GM23338 (cell line): ENCODE measurements around the gene HSD11B2. TPM values are rescaled to one million over a fixed set of nuclear protein-coding genes. Genes with fewer than 3 reads are reported as not detected.

Experiments
- ATAC-seq: fragments of 200-7000 bp; cut with Tn5 transposase; 3 replicates; pipeline ENCODE4 v1.9.1; 2020
- DNase-seq: peaks from one replicate; pipeline ENCODE4 v3.0.0-alpha.2; 2015; ENCODE audit warnings: low spot score
- H2AFZ ChIP-seq: fragments of 200-600 bp; sonication (generic); 2 replicates; pipeline ENCODE4 v1.8.0; 2016; ENCODE audit warnings: antibody characterized with exemption, mild to moderate bottlenecking, moderate library complexity
- H3F3A ChIP-seq: fragments of 200-600 bp; sonication (generic); replicated peaks from 2 replicates; pipeline ENCODE4 v1.8.0; 2017; ENCODE audit warnings: antibody characterized with exemption, mixed run types, low read depth
- H3K27ac ChIP-seq: fragments of 200-600 bp; sonication (generic); 2 replicates; pipeline ENCODE4 v1.6.1; 2016; ENCODE audit warnings: low read depth
- H3K27me3 ChIP-seq: fragments of 200-600 bp; sonication (generic); 2 replicates; pipeline ENCODE4 v1.8.0; 2016; ENCODE audit warnings: mild to moderate bottlenecking, mixed run types, moderate library complexity; ENCODE audit not compliant: insufficient read depth
- H3K36me3 ChIP-seq: fragments of 200-600 bp; sonication (generic); 2 replicates; pipeline ENCODE4 v1.8.0; 2016; ENCODE audit warnings: mild to moderate bottlenecking; ENCODE audit not compliant: insufficient read depth
- H3K4me1 ChIP-seq: fragments of 200-600 bp; sonication (generic); 2 replicates; pipeline ENCODE4 v1.8.0; 2016; ENCODE audit warnings: mild to moderate bottlenecking, moderate library complexity; ENCODE audit not compliant: insufficient read depth
- H3K4me2 ChIP-seq: fragments of 200-600 bp; sonication (generic); 2 replicates; pipeline ENCODE4 v1.7.1; 2017; ENCODE audit warnings: mixed run types
- H3K4me3 ChIP-seq: fragments of 200-600 bp; sonication (generic); 2 replicates; pipeline ENCODE4 v1.6.1; 2016; ENCODE audit warnings: mixed run types
- H3K79me2 ChIP-seq: fragments of 200-600 bp; sonication (generic); replicated peaks from 2 replicates; pipeline ENCODE4 v1.8.0; 2017; ENCODE audit warnings: mild to moderate bottlenecking; ENCODE audit not compliant: insufficient read depth
- H3K9me2 ChIP-seq: fragments of 200-600 bp; sonication (generic); 2 replicates; pipeline ENCODE4 v1.8.0; 2017; ENCODE audit not compliant: insufficient read depth
- H4K20me1 ChIP-seq: fragments of 200-600 bp; sonication (generic); replicated peaks from 2 replicates; pipeline ENCODE4 v1.8.0; 2017; ENCODE audit warnings: mild to moderate bottlenecking; ENCODE audit not compliant: insufficient read depth
- H3K27ac Mint-ChIP-seq: 2 replicates; pipeline ENCODE4 v1.8.0; 2020; ENCODE audit warnings: inconsistent platforms, mild to moderate bottlenecking, moderate library complexity, mixed read lengths
- H3K27me3 Mint-ChIP-seq: 3 replicates; pipeline ENCODE4 v1.8.0; 2022; ENCODE audit warnings: low read depth, mild to moderate bottlenecking, moderate library complexity, mixed read lengths, inconsistent platforms; ENCODE audit not compliant: insufficient read depth, poor library complexity
- H3K36me3 Mint-ChIP-seq: 3 replicates; pipeline ENCODE4 v1.8.0; 2021; ENCODE audit warnings: low read depth, mild to moderate bottlenecking, inconsistent platforms, moderate library complexity, mixed read lengths
- H3K4me1 Mint-ChIP-seq: 3 replicates; pipeline ENCODE4 v1.8.0; 2020; ENCODE audit warnings: mild to moderate bottlenecking, inconsistent platforms, mixed read lengths
- H3K4me3 Mint-ChIP-seq: 3 replicates; pipeline ENCODE4 v1.8.0; 2021; ENCODE audit warnings: moderate library complexity, mild to moderate bottlenecking, inconsistent platforms, mixed read lengths
- H3K9me3 Mint-ChIP-seq: 3 replicates; pipeline ENCODE4 v1.8.0; 2020; ENCODE audit warnings: moderate library complexity, mild to moderate bottlenecking, inconsistent platforms, mixed read lengths
- CREB1 ChIP-seq: fragments of 250-450 bp; sonication (Bioruptor Pico); IDR thresholded peaks from 2 replicates; pipeline ENCODE4 v1.5.0; 2020; ENCODE audit warnings: low read depth, mild to moderate bottlenecking, moderate library complexity
- CTCF ChIP-seq, 2 experiments: fragments of 200-600 bp in 1 of 2; sonication (generic) in 1 of 2; conservative IDR thresholded peaks; 2 replicates each; pipeline versions ENCODE4 v1.5.1 to v1.6.1; 2016 to 2017; ENCODE audit warnings: antibody characterized with exemption in 2 of 2, low read depth in 2 of 2, mild to moderate bottlenecking in 2 of 2, moderate library complexity in 1 of 2
- ETS1 ChIP-seq: IDR thresholded peaks from 2 replicates; pipeline ENCODE4 v1.6.1; 2016; ENCODE audit warnings: antibody characterized with exemption
- EZH2 ChIP-seq: fragments of 200-600 bp; sonication (generic); IDR thresholded peaks from one replicate; pipeline ENCODE4 v1.8.0; 2017; ENCODE audit warnings: antibody characterized with exemption, mild to moderate bottlenecking, low read depth; ENCODE audit not compliant: unreplicated experiment
- EZH2phosphoT487 ChIP-seq: fragments of 200-600 bp; sonication (generic); IDR thresholded peaks from one replicate; pipeline ENCODE4 v1.8.1; 2018; ENCODE audit warnings: antibody characterized with exemption; ENCODE audit not compliant: unreplicated experiment
- JUNB ChIP-seq: IDR thresholded peaks from one replicate; pipeline ENCODE4 v1.6.1; 2016; ENCODE audit warnings: antibody characterized with exemption; ENCODE audit not compliant: unreplicated experiment
- NANOG ChIP-seq: IDR thresholded peaks from 2 replicates; pipeline ENCODE4 v1.6.1; 2016; ENCODE audit warnings: antibody characterized with exemption, borderline replicate concordance
- POLR2AphosphoS5 ChIP-seq: IDR thresholded peaks from 2 replicates; pipeline ENCODE4 v1.6.1; 2016; ENCODE audit warnings: antibody characterized with exemption, low read depth
- REST ChIP-seq: IDR thresholded peaks from one replicate; pipeline ENCODE4 v1.6.1; 2018; ENCODE audit warnings: antibody characterized with exemption; ENCODE audit not compliant: unreplicated experiment
- STAT1 ChIP-seq: IDR thresholded peaks from one replicate; pipeline ENCODE4 v1.6.1; 2016; ENCODE audit warnings: antibody characterized with exemption; ENCODE audit not compliant: unreplicated experiment
- ZNF114 ChIP-seq: fragments of 250-450 bp; sonication (Bioruptor Pico); IDR thresholded peaks from 2 replicates; pipeline ENCODE4 v1.5.0; 2020; ENCODE audit warnings: mild to moderate bottlenecking, moderate library complexity
- ZNF331 ChIP-seq: fragments of 250-450 bp; sonication (Bioruptor Pico); IDR thresholded peaks from 2 replicates; pipeline ENCODE4 v1.5.0; 2020; ENCODE audit warnings: low read depth, mild to moderate bottlenecking, moderate library complexity
- ZNF462 ChIP-seq: fragments of 250-450 bp; sonication (Bioruptor Pico); IDR thresholded peaks from 2 replicates; pipeline ENCODE4 v1.5.0; 2020; ENCODE audit warnings: mild to moderate bottlenecking, moderate library complexity
- polyA plus RNA-seq: library from polyadenylated mRNA; unstranded; fragments of >200 nt; fragmentation: Nextera tagmentation; extraction: Ambion mirVana; gene quantifications from 2 replicates; pipeline ENCODE4 v1.2.1, GENCODE V29; 2016
- total RNA-seq: library from RNA; depleted of rRNA; stranded (reverse); fragments of >200 nt; shearing (Covaris generic); gene quantifications from 2 replicates; pipeline ENCODE4 v1.2.3, GENCODE V29; 2014

HSD11B2 gene
- total and polyA plus RNA-seq, 2 experiments from 2014 or later = 14.8 to 23.0 TPM

- no peaks in the 10 kb centered on the region for H3K9me3 Mint-ChIP-seq
- no peaks in the 10 kb centered on the region for H3K27me3 ChIP-seq
- peaks cover 16% of the 10 kb centered on the region for H3K27me3 Mint-ChIP-seq
- DNase-seq (no peak), ATAC-seq (no peak)
- no peaks in the 10 kb centered on the region for H4K20me1 ChIP-seq
- H3K4me1 ChIP-seq = no peaks in the 10 kb centered on the region
- H3K27ac Mint-ChIP-seq = no peak overlapping the region
- no peaks in the 10 kb centered on the region for H3K9me2 ChIP-seq
- H2AFZ ChIP-seq = no peak overlapping the region
- TF ChIP-seq CTCF (conservative IDR thresholded peaks at IDR 0.05; ENCODE audit: low read depth in 2 of 2) (no peak), REST (no peak), POLR2AphosphoS5 (no peak), ZNF331 (CRISPR knock-in tag) (no peak), CREB1 (CRISPR knock-in tag) (no peak), ETS1 (no peak), EZH2phosphoT487 (no peak), JUNB (no peak), ZNF114 (CRISPR knock-in tag) (no peak), STAT1 (no peak), NANOG (no peak), EZH2 (no peak), ZNF462 (CRISPR knock-in tag) (no peak)
- H3K4me2 ChIP-seq = no peak overlapping the region
- no peaks in the 10 kb centered on the region for H3F3A ChIP-seq
- peaks cover 16% of the 10 kb centered on the region for H3K36me3 Mint-ChIP-seq
- no peak overlapping the region for H3K4me3 ChIP-seq
- peaks cover 14% of the 10 kb centered on the region for H3K4me1 Mint-ChIP-seq
- no peak overlapping the region; the same call in 2 of the 3 replicates for H3K4me3 Mint-ChIP-seq
- peaks cover 3% of the 10 kb centered on the region; the same call in 1 of the 2 replicates for H3K36me3 ChIP-seq
- H3K79me2 ChIP-seq = no peaks in the 10 kb centered on the region
- no peak overlapping the region for H3K27ac ChIP-seq
These were observed 7.3 kb downstream of the HSD11B2 start for GRCh38 chr16:67438098-67438791.
